ENCODE measurements around the gene GKN2. TPM values are rescaled to one million over a fixed set of nuclear protein-coding genes. Genes with fewer than 3 reads are reported as not detected.

Gene GKN2
- total RNA-seq, 6 experiments from 2014 or later = not detected

DNA sequence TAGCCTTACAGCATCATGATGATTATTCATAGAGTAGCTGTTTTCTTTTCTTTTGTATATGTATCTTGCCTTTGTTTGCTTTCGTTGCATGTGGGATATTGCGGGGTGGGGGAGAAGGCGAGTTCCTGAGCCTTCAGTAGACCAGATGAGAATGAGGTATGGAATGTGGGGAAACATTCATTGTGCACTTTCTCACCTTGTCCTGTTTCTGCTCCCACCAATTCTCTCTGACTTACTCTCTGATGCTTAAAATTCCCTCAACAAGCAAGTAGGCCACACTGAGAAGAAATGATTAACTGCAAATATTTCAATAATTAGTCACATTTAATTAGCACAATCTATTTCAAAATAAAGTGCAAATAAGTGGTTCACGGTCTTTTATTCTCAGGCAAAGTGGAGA lies 31.0 kb downstream of the GKN2 start:
- TF ChIP-seq, protein P1, sequence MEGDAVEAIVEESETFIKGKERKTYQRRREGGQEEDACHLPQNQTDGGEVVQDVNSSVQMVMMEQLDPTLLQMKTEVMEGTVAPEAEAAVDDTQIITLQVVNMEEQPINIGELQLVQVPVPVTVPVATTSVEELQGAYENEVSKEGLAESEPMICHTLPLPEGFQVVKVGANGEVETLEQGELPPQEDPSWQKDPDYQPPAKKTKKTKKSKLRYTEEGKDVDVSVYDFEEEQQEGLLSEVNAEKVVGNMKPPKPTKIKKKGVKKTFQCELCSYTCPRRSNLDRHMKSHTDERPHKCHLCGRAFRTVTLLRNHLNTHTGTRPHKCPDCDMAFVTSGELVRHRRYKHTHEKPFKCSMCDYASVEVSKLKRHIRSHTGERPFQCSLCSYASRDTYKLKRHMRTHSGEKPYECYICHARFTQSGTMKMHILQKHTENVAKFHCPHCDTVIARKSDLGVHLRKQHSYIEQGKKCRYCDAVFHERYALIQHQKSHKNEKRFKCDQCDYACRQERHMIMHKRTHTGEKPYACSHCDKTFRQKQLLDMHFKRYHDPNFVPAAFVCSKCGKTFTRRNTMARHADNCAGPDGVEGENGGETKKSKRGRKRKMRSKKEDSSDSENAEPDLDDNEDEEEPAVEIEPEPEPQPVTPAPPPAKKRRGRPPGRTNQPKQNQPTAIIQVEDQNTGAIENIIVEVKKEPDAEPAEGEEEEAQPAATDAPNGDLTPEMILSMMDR (IDR thresholded peaks at IDR 0.05) = no peak
- no peaks in the 10 kb centered on the region for H3K36me3 Mint-ChIP-seq (ENCODE audit: low read depth)
- no peak overlapping the region for H3K4me3 Mint-ChIP-seq
- H3K27me3 Mint-ChIP-seq (ENCODE audit: insufficient read depth) = peaks cover 13% of the 10 kb centered on the region
- H3K9me3 Mint-ChIP-seq = no peaks in the 10 kb centered on the region
- no peak overlapping the region for H3K27ac Mint-ChIP-seq
- H3K4me1 Mint-ChIP-seq (ENCODE audit: low read depth) = peaks cover 14% of the 10 kb centered on the region
- DNase-seq = no peak

DNA sequence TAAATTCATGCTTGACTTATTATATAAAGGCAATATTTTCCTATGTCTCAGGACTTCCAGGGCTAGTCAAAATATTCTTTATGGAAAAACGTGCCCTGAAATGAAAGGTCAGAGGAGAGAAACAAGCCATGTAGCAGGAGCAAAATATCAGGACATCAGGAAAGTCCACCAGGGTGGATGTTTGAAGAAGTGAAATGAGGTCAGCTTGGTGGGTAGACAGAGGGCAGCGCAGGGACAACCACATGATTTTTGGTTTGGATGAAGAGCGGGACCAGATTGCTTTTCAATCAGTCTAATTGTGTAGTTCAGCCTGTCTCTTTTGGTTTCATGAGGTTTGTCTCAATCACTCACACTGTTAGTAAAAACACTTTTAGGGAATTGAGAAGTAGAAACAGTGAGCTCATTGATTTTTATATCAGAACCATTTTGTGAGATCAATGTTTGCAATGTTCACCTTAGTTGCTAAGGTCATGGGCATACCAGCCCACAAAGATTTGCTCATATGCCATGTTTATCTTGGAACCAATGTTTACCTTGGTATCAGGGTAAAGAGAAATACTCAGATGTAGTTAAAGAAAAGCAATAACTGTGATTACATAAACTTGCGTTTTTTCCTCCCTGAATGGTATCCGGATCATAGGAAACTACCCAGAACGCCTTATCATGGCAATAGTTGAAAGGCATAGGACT lies 32.1 kb downstream of the GKN2 start:
- peaks cover 14% of the 10 kb centered on the region for H3K4me1 Mint-ChIP-seq (ENCODE audit: low read depth)
- H3K27ac Mint-ChIP-seq = no peak overlapping the region
- no peaks in the 10 kb centered on the region for H3K36me3 Mint-ChIP-seq (ENCODE audit: low read depth)
- H3K9me3 Mint-ChIP-seq = no peaks in the 10 kb centered on the region
- TF ChIP-seq, protein P1 (IDR thresholded peaks at IDR 0.05) = no peak
- no peak overlapping the region for H3K4me3 Mint-ChIP-seq
- H3K27me3 Mint-ChIP-seq (ENCODE audit: insufficient read depth) = peaks cover 11% of the 10 kb centered on the region
- DNase-seq = no peak

DNA sequence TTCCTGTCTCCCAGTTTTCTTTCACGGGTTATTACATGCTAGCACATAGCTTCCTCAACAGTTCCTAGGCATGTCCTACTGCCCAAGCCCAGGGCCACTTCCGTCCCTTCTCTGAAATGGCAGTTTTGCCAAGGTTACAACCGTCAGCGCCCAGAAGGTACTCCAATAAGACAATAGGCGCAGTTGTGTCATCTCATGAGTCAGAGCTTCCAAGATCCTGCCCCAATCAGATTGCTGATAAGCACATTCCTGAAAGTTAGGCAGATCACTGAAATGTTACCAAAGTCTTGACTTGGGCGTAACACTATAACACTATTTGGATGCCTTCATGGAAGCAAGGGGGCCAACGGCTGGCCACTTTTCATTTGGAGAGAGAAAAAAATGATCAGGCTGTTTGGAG lies 34.2 kb downstream of the GKN2 start:
- H3K4me3 Mint-ChIP-seq = no peak overlapping the region
- H3K36me3 Mint-ChIP-seq (ENCODE audit: low read depth) = no peaks in the 10 kb centered on the region
- H3K27me3 Mint-ChIP-seq (ENCODE audit: insufficient read depth) = peaks cover 10% of the 10 kb centered on the region; the same call in 1 of the 2 replicates
- H3K9me3 Mint-ChIP-seq = no peaks in the 10 kb centered on the region
- TF ChIP-seq, protein P1 (IDR thresholded peaks at IDR 0.05) = no peak
- no peak overlapping the region for H3K27ac Mint-ChIP-seq
- H3K4me1 Mint-ChIP-seq (ENCODE audit: low read depth) = peaks cover 14% of the 10 kb centered on the region
- DNase-seq = no peak

DNA sequence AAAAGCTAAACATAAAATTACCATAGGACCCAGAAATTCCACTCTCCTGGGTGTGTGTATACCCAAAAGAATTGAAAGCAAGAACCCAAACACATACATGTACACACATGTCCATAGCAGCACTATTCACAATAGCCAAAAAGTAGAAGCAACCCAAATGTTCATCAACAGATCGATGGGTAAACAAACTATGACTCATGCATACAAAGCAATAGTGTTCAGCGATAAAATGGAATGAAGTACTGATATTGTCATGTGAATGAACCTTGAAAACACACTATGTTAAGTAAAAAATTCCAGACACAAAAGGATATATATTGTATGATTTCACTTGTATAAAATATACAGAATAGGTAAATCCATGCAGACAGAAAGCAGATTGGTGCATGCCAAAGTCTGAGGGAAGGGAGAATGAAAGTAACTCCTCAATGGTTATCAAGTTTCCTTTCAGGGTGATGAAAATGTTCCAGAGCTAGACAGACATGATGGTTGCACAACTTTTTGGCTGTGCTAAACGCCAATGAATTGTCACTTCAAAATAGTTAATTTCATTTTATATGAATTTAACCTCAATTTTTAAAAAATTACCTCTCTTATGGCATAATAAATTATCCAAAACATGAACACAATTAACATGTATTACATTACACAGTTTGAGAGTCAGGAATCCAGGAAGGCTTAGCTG lies 35.5 kb downstream of the GKN2 start:
- no peaks in the 10 kb centered on the region for H3K9me3 Mint-ChIP-seq
- H3K36me3 Mint-ChIP-seq (ENCODE audit: low read depth) = no peaks in the 10 kb centered on the region
- no peak overlapping the region for H3K4me3 Mint-ChIP-seq
- H3K27ac Mint-ChIP-seq = no peak overlapping the region
- TF ChIP-seq, protein P1 (IDR thresholded peaks at IDR 0.05) = no peak
- peaks cover 14% of the 10 kb centered on the region for H3K4me1 Mint-ChIP-seq (ENCODE audit: low read depth)
- DNase-seq = no peak
- H3K27me3 Mint-ChIP-seq (ENCODE audit: insufficient read depth) = peaks cover 10% of the 10 kb centered on the region; the same call in 1 of the 2 replicates

DNA sequence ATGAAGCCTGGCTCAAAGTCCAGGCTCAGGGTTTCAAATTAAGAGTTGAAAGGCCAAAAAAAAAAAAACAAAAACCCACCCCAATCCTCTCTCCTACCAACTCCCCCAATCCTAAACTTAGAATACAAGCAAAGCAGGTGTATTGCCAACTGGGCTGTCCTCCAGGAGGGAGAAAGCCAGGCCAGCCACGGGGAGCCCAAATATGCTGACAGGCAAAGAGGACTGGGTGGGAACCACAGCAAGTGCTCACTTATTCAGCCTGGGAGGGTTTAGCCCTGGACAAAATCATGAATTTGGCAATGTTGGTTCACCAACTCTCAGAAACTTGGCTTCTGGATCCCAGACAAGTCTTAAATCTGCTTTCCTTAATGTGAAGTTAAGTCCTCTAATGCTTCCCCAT lies 36.5 kb downstream of the GKN2 start:
- no peak overlapping the region for H3K27ac Mint-ChIP-seq
- peaks cover 10% of the 10 kb centered on the region; the same call in 1 of the 2 replicates for H3K27me3 Mint-ChIP-seq (ENCODE audit: insufficient read depth)
- H3K9me3 Mint-ChIP-seq = no peaks in the 10 kb centered on the region
- no peak for DNase-seq
- no peak overlapping the region for H3K4me3 Mint-ChIP-seq
- no peaks in the 10 kb centered on the region for H3K36me3 Mint-ChIP-seq (ENCODE audit: low read depth)
- TF ChIP-seq, protein P1 (IDR thresholded peaks at IDR 0.05) = no peak
- peaks cover 8% of the 10 kb centered on the region for H3K4me1 Mint-ChIP-seq (ENCODE audit: low read depth)

All from HFFc6 (cell line).